ENCODE results near the gene MIPOL1. TPM values are rescaled to one million over a fixed set of nuclear protein-coding genes. Genes with fewer than 3 reads are reported as not detected.
"Not testable (repeated sequence)": the region's sequence is repeated elsewhere in the genome, so short reads cannot be mapped to it uniquely, and the experiment has no call there.

MIPOL1 gene
- total RNA-seq, 1 donor from 2014 or later = 14.6 TPM

GRCh38 chr14:37553935-37554550, 356.3 kb downstream of the MIPOL1 start:
- Mint-ChIP-seq H3K36me3 (ENCODE audit: unreplicated experiment) (peaks cover 14% of the 10 kb centered on the region), H3K4me3 (ENCODE audit: unreplicated experiment) (no peak overlapping the region), H3K27ac (ENCODE audit: unreplicated experiment) (no peak overlapping the region), H3K27me3 (ENCODE audit: unreplicated experiment) (peaks cover 3% of the 10 kb centered on the region), H3K9me3 (ENCODE audit: unreplicated experiment) (peaks cover 26% of the 10 kb centered on the region), H3K4me1 (ENCODE audit: unreplicated experiment) (peaks cover 4% of the 10 kb centered on the region)
- TF ChIP-seq, protein P1, sequence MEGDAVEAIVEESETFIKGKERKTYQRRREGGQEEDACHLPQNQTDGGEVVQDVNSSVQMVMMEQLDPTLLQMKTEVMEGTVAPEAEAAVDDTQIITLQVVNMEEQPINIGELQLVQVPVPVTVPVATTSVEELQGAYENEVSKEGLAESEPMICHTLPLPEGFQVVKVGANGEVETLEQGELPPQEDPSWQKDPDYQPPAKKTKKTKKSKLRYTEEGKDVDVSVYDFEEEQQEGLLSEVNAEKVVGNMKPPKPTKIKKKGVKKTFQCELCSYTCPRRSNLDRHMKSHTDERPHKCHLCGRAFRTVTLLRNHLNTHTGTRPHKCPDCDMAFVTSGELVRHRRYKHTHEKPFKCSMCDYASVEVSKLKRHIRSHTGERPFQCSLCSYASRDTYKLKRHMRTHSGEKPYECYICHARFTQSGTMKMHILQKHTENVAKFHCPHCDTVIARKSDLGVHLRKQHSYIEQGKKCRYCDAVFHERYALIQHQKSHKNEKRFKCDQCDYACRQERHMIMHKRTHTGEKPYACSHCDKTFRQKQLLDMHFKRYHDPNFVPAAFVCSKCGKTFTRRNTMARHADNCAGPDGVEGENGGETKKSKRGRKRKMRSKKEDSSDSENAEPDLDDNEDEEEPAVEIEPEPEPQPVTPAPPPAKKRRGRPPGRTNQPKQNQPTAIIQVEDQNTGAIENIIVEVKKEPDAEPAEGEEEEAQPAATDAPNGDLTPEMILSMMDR (IDR thresholded peaks at IDR 0.05) = no peak
- DNase-seq (ENCODE audit: extremely low spot score, unreplicated experiment) = no peak

DNA sequence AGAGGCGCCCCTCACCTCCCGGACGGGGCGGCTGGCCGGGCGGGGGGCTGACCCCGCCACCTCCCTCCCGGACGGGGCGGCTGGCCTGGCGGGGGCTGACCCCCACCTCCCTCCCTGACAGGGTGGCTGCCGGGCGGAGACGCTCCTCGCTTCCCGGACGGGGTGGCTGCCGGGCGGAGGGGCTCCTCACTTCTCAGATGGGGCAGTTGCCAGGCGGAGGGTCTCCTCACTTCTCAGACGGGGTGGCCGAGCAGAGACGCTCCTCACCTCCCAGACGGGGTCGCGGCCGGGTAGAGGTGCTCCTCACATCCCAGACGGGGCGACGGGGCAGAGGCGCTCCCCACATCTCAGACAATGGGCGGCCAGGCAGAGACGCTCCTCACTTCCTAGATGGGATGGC, 357.9 kb downstream of the MIPOL1 start:
- H3K4me1 Mint-ChIP-seq (ENCODE audit: unreplicated experiment); DNase-seq (ENCODE audit: extremely low spot score, unreplicated experiment); H3K4me3 Mint-ChIP-seq (ENCODE audit: unreplicated experiment); H3K27ac Mint-ChIP-seq (ENCODE audit: unreplicated experiment); H3K27me3 Mint-ChIP-seq (ENCODE audit: unreplicated experiment): not testable (repeated sequence)
- peaks cover 14% of the 10 kb centered on the region for H3K36me3 Mint-ChIP-seq (ENCODE audit: unreplicated experiment)
- H3K9me3 Mint-ChIP-seq (ENCODE audit: unreplicated experiment) = peaks cover 26% of the 10 kb centered on the region

GRCh38 chr14:37558740-37559139, 361.0 kb downstream of the MIPOL1 start:
- Mint-ChIP-seq H3K27ac (ENCODE audit: unreplicated experiment) (no peak overlapping the region), H3K4me1 (ENCODE audit: unreplicated experiment) (no peaks in the 10 kb centered on the region), H3K9me3 (ENCODE audit: unreplicated experiment) (peaks cover 14% of the 10 kb centered on the region), H3K4me3 (ENCODE audit: unreplicated experiment) (no peak overlapping the region), H3K36me3 (ENCODE audit: unreplicated experiment) (peaks cover 9% of the 10 kb centered on the region), H3K27me3 (ENCODE audit: unreplicated experiment) (peaks cover 5% of the 10 kb centered on the region)
- TF ChIP-seq, protein P1 (IDR thresholded peaks at IDR 0.05) = no peak
- DNase-seq (ENCODE audit: extremely low spot score, unreplicated experiment) = no peak

DNA sequence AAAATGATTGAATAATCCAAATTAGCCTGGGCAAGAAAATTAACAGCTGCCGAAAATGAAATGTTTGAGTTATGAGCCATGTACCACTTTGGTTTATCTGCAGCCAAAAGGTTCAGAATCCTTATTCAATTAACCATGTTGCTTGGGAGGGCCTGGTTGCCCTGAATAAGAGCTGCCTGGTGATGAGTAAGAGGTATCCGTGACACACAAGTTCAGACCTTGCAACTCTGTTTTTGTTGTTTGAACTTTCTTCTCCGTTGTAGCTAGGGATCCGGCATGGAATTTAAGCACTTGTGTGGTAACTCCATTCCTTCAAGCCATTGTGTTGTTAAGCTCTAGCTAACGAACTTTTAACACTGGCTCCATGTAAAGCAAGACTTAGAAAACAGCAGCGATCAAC, 361.6 kb downstream of the MIPOL1 start:
- H3K4me1 Mint-ChIP-seq (ENCODE audit: unreplicated experiment) = no peaks in the 10 kb centered on the region
- H3K4me3 Mint-ChIP-seq (ENCODE audit: unreplicated experiment) = no peak overlapping the region
- H3K27ac Mint-ChIP-seq (ENCODE audit: unreplicated experiment) = no peak overlapping the region
- H3K27me3 Mint-ChIP-seq (ENCODE audit: unreplicated experiment) = peaks cover 5% of the 10 kb centered on the region
- DNase-seq (ENCODE audit: extremely low spot score, unreplicated experiment) = no peak
- H3K36me3 Mint-ChIP-seq (ENCODE audit: unreplicated experiment) = peaks cover 9% of the 10 kb centered on the region
- H3K9me3 Mint-ChIP-seq (ENCODE audit: unreplicated experiment) = peaks cover 9% of the 10 kb centered on the region
- TF ChIP-seq, protein P1 (IDR thresholded peaks at IDR 0.05) = no peak

DNA sequence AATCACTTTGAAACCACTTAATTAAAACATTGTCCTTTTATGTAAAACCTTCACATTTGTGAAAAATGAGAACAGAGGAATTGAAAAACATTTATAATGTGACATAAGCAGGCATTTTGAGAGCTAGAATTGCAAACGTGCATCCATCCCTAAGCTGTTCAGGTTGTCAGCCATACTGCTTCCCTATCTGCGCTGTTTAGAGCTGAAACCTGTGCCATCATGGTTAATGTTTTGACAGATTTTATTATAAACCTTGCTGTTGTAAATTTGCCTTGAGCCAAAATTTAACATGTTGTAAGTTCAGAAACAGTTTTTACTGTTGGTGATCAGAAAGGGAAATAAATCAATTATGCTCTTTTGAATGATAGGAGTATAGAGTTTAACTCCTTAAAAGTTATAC, 365.5 kb downstream of the MIPOL1 start:
- no peak overlapping the region for H3K27ac Mint-ChIP-seq (ENCODE audit: unreplicated experiment)

More for the DNA sequence above, 365.5 kb downstream of the MIPOL1 start:
- no peaks in the 10 kb centered on the region for H3K36me3 Mint-ChIP-seq (ENCODE audit: unreplicated experiment)
- H3K27me3 Mint-ChIP-seq (ENCODE audit: unreplicated experiment) = peaks cover 12% of the 10 kb centered on the region
- H3K4me1 Mint-ChIP-seq (ENCODE audit: unreplicated experiment) = no peaks in the 10 kb centered on the region
- TF ChIP-seq, protein P1 (IDR thresholded peaks at IDR 0.05) = no peak
- DNase-seq (ENCODE audit: extremely low spot score, unreplicated experiment) = no peak
- H3K9me3 Mint-ChIP-seq (ENCODE audit: unreplicated experiment) = no peaks in the 10 kb centered on the region
- no peak overlapping the region for H3K4me3 Mint-ChIP-seq (ENCODE audit: unreplicated experiment)

Measured in osteocyte (in vitro differentiated cells).